HG02981 (cell line): ENCODE measurements around the gene IGFBPL1.
"Not testable (repeated sequence)": the region's sequence is repeated elsewhere in the genome, so short reads cannot be mapped to it uniquely, and the experiment has no call there.

ENCODE experiments used
- ATAC-seq: cut with Tn5 transposase; IDR thresholded peaks from one replicate; pipeline ENCODE4 v1.9.1; 2021; ENCODE audit warnings: mild to moderate bottlenecking, moderate library complexity; ENCODE audit not compliant: unreplicated experiment

Gene IGFBPL1

GRCh38 chr9:38380872-38381534 is 43.3 kb downstream of the IGFBPL1 start:
- no peak for ATAC-seq

GRCh38 chr9:38380230-38380871 is 43.9 kb downstream of the IGFBPL1 start:
- ATAC-seq = no peak

GRCh38 chr9:38377336-38378083 is 46.7 kb downstream of the IGFBPL1 start:
- not testable (repeated sequence) for ATAC-seq

GRCh38 chr9:38376021-38376670 is 48.1 kb downstream of the IGFBPL1 start:
- ATAC-seq = no peak

- ATAC-seq = no peak
Observed at GRCh38 chr9:38375572-38375963, 48.7 kb downstream of the IGFBPL1 start.

GRCh38 chr9:38374847-38375571 is 49.2 kb downstream of the IGFBPL1 start:
- ATAC-seq = no peak

- no peak for ATAC-seq
Observed at GRCh38 chr9:38373679-38374078, 50.6 kb downstream of the IGFBPL1 start.

- ATAC-seq = no peak
Observed at GRCh38 chr9:38372762-38373619, 51.3 kb downstream of the IGFBPL1 start.

- ATAC-seq = no peak
Observed at GRCh38 chr9:38371495-38371894, 52.8 kb downstream of the IGFBPL1 start.

- no peak for ATAC-seq
Observed at GRCh38 chr9:38370176-38370575, 54.1 kb downstream of the IGFBPL1 start.

GRCh38 chr9:38368731-38369130 is 55.5 kb downstream of the IGFBPL1 start:
- ATAC-seq = no peak

- ATAC-seq = no peak
Observed at GRCh38 chr9:38367898-38368297, 56.4 kb downstream of the IGFBPL1 start.

GRCh38 chr9:38363589-38363925 is 60.7 kb downstream of the IGFBPL1 start:
- ATAC-seq = no peak

GRCh38 chr9:38362852-38363588 is 61.2 kb downstream of the IGFBPL1 start:
- peak; percentile 60 for ATAC-seq

- ATAC-seq = no peak
Observed at GRCh38 chr9:38361473-38361850, 62.8 kb downstream of the IGFBPL1 start.

- no peak for ATAC-seq
Observed at GRCh38 chr9:38360839-38361472, 63.3 kb downstream of the IGFBPL1 start.

GRCh38 chr9:38359689-38360385 is 64.4 kb downstream of the IGFBPL1 start:
- ATAC-seq = no peak

GRCh38 chr9:38359297-38359653 is 65.0 kb downstream of the IGFBPL1 start:
- no peak for ATAC-seq
